Retinal pigment epithelial cell (primary cell): ENCODE results near the gene ABCA13.

ENCODE experiments used
- DNase-seq: peaks from one replicate; pipeline ENCODE4 v3.0.0-alpha.2; 2010; ENCODE audit warnings: low read depth
- H3K4me3 ChIP-seq: 2 replicates; pipeline ENCODE4 v1.5.1; 2011; ENCODE audit warnings: mild to moderate bottlenecking, low read length, control low read depth, moderate library complexity
- TF ChIP-seq, protein P1 (sequence below): conservative IDR thresholded peaks from 2 replicates; pipeline ENCODE4 v1.5.1; 2011; ENCODE audit warnings: low read depth, low read length, control low read depth, inconsistent platforms

Gene ABCA13

DNA sequence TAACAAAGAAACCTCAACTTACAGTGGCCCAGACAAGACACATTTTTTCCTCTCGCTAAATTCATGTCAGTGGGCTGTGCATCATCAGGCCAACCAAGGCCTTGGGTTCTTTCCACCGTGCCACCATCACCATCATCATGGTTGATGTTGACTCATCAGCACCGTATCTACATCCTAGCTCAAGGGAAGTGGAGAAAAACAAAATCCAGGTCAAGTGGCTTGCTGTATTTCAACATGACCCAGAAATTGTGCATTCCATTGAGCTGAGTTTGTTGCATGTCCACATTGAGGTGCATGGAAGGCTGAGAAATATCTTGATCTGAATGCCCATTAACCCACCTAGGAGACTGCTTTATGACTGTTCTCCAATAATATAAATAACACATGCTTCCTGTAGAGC is 440.7 kb downstream of the ABCA13 start:
- DNase-seq: no peak
- H3K4me3 ChIP-seq: no peak overlapping the region
- TF ChIP-seq, protein P1, sequence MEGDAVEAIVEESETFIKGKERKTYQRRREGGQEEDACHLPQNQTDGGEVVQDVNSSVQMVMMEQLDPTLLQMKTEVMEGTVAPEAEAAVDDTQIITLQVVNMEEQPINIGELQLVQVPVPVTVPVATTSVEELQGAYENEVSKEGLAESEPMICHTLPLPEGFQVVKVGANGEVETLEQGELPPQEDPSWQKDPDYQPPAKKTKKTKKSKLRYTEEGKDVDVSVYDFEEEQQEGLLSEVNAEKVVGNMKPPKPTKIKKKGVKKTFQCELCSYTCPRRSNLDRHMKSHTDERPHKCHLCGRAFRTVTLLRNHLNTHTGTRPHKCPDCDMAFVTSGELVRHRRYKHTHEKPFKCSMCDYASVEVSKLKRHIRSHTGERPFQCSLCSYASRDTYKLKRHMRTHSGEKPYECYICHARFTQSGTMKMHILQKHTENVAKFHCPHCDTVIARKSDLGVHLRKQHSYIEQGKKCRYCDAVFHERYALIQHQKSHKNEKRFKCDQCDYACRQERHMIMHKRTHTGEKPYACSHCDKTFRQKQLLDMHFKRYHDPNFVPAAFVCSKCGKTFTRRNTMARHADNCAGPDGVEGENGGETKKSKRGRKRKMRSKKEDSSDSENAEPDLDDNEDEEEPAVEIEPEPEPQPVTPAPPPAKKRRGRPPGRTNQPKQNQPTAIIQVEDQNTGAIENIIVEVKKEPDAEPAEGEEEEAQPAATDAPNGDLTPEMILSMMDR: no peak

DNA sequence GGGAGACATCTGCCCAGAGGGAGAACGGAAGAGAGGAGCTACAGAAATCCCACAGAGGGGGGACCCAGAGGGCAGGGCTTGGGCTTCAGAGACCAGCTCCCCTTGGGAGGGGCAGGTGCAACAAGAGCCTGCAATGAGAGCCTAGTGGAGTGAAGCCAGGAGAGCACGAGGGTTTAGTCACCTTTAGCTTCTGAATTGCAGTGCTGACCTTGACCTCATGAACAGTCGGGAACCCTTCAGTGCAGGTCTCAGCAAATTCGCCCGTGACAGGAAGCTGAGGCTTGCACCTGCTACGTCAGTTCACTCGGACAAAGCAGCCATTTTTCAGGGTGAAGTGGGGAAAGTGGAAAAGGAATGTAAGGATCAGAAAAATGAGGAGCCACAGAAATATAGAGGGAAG is 446.2 kb downstream of the ABCA13 start:
- TF ChIP-seq, protein P1: no peak
- H3K4me3 ChIP-seq: no peak overlapping the region
- no peak for DNase-seq

DNA sequence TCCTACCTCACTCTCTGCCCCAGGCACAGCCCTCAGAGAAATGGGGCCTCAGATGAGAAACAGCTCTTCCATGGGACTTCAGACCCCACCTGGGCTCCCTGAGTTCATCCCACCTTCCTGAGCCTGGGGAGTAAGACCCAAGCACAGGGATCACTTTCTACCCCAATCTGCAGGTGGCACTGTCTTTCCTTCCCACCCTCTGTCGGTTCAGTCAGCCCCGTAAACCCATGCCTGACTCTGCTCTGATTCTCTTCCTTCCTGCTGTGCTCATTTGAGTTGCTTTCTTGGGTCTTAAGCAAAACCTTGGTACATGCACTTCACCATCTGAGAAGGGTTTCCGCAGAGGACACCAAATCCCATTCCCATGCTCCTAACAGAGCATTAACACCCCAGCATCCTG is 446.7 kb downstream of the ABCA13 start:
- TF ChIP-seq, protein P1: no peak
- H3K4me3 ChIP-seq: no peak overlapping the region
- no peak for DNase-seq

DNA sequence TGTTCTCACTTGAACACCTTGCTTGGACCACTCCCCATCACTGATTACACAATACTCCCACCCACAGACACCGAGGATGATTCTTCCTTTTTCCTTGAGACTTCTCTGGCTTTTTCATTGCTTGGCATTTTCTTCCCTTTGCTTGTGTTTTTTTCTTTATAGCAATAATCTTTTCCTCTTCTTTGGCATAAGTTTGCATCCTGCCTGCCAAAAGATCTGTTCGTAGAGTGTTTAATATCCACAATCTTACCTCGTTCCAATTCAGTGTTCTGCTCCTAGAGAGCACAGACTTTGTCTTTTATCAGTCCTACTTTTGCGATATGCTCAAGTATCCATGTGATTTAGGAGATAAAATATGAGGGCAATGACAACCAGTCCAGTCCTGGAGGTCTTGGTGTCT is 449.8 kb downstream of the ABCA13 start:
- TF ChIP-seq, protein P1: no peak
- DNase-seq: no peak
- no peak overlapping the region for H3K4me3 ChIP-seq

DNA sequence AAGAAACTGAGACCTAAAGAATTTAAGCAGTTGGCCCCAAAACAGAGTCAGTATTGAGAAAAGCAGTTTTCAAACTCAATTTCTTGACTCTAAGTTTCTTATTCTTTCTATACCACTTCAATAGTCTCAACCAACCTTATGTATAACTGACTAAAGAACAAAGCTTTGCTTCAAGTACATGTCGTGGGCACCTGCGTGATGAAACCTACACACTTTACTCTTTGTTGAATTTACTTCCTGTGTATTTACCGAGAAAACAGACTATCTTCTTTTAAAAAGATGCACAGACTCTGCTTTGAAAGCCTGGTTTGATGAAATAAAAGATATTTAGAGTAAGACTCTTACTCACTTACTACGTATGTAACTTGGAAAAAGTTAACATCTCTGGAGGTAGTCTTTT is 455.9 kb downstream of the ABCA13 start:
- no peak overlapping the region for H3K4me3 ChIP-seq
- no peak for DNase-seq
- TF ChIP-seq, protein P1: no peak

DNA sequence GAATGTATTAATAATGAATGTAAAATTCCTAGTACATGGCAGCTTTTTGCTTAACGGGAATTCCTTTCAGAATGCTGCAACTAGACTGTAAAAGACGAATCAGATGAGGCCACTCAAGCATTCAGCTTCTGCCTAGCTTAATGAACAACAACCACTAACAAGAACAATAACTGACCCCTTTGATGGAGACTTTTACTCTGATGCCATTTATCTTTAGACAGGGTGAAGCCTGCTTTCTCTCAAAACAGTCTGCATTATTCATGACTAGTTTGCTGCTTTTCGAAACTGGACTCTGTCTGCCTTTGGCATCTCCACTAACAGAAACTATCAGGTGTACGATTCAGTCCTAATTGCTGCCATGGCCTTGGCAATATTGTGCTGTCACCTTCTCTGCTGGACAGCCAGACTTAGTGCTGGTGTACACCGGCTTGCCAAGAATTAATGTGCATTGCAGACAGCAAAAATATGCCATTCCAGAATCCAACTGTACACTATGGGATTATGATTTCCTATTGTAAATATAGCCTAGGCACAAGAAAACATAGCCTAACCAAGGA is 457.6 kb downstream of the ABCA13 start:
- no peak for DNase-seq
- TF ChIP-seq, protein P1: no peak
- no peak overlapping the region for H3K4me3 ChIP-seq

DNA sequence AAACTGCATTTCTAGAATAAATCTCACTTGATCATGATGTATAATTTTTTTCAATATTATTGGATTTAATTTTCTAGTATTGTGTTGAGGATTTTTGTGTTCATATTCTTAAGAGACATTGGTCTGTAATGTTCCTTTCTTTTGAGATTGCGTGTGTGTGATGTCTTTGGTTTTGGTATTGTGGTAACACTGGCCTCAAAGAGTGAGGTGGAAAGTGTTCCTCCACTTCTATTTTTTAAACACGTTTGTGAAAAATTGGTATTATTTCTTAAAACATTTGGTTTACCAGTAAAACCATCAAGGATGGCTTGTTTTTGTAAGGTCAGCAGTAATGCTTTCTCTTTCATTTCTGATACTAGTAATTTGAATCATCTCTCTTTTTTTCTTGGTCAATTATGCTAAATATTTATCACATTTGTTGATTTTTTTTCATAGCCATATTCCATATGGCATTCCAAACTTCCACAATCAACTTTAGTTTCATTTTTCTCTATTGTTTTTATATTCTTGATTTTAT is 462.9 kb downstream of the ABCA13 start:
- DNase-seq: no peak
- TF ChIP-seq, protein P1: no peak
- no peak overlapping the region for H3K4me3 ChIP-seq
